Parathyroid adenoma (tissue), 2 donors: ENCODE data around the gene ATP6V1C2.

Experiments
- H2AFZ ChIP-seq: fragments of 300-600 bp; sonication (generic); one replicate; pipeline ENCODE4 v1.7.0; 2017; ENCODE audit warnings: antibody characterized with exemption, mild to moderate bottlenecking
- H3K27ac ChIP-seq: fragments of 300-600 bp; sonication (generic); one replicate; pipeline ENCODE4 v1.7.0; 2017
- H3K27me3 ChIP-seq: fragments of 300-600 bp; sonication (generic); one replicate; pipeline ENCODE4 v1.7.0; 2017; ENCODE audit warnings: low read length; ENCODE audit not compliant: control insufficient read depth, insufficient read depth
- H3K36me3 ChIP-seq: fragments of 300-600 bp; sonication (generic); one replicate; pipeline ENCODE4 v1.7.0; 2017; ENCODE audit warnings: low read length; ENCODE audit not compliant: control insufficient read depth, insufficient read depth
- H3K4me1 ChIP-seq: fragments of 300-600 bp; sonication (generic); one replicate; pipeline ENCODE4 v1.7.0; 2017; ENCODE audit warnings: control low read depth
- H3K4me2 ChIP-seq: fragments of 300-600 bp; sonication (generic); one replicate; pipeline ENCODE4 v1.7.0; 2017; ENCODE audit warnings: low read length
- H3K4me3 ChIP-seq: fragments of 300-600 bp; sonication (generic); one replicate; pipeline ENCODE4 v1.7.0; 2017; ENCODE audit warnings: low read depth, low read length
- H3K79me2 ChIP-seq: fragments of 300-600 bp; sonication (generic); one replicate; pipeline ENCODE4 v1.7.0; 2017; ENCODE audit warnings: control low read depth
- H3K9ac ChIP-seq: fragments of 300-600 bp; sonication (generic); one replicate; pipeline ENCODE4 v1.7.0; 2017; ENCODE audit warnings: mild to moderate bottlenecking
- H3K9me3 ChIP-seq: fragments of 300-600 bp; sonication (generic); one replicate; pipeline ENCODE4 v1.7.0; 2017; ENCODE audit warnings: low read length; ENCODE audit not compliant: control insufficient read depth
- CTCF ChIP-seq: fragments of 300-600 bp; sonication (generic); IDR thresholded peaks from one replicate; pipeline ENCODE4 v1.7.0; 2017; ENCODE audit warnings: antibody characterized with exemption, mild to moderate bottlenecking
- donor health status: primary hyperparathyroidism.

ATP6V1C2 gene

GRCh38 chr2:10712185-10712809, 9.1 kb upstream of the ATP6V1C2 start:
- Histone ChIP-seq H3K36me3 (no peaks in the 10 kb centered on the region), H3K27ac (no peak overlapping the region), H3K27me3 (no peaks in the 10 kb centered on the region), H3K4me2 (no peak overlapping the region), H3K9me3 (no peaks in the 10 kb centered on the region), H2AFZ (no peak overlapping the region), H3K4me1 (no peaks in the 10 kb centered on the region), H3K79me2 (no peaks in the 10 kb centered on the region), H3K4me3 (no peak overlapping the region), H3K9ac (no peak overlapping the region)
- no peak for TF ChIP-seq CTCF

- H3K27me3 ChIP-seq, result no peaks in the 10 kb centered on the region
- TF ChIP-seq CTCF, result no peak
- no peak overlapping the region for H3K4me3 ChIP-seq
- H3K27ac ChIP-seq, result no peak overlapping the region
- H3K36me3 ChIP-seq, result no peaks in the 10 kb centered on the region
- H3K9me3 ChIP-seq, result no peaks in the 10 kb centered on the region
- no peak overlapping the region for H2AFZ ChIP-seq
- peaks cover 2% of the 10 kb centered on the region for H3K4me1 ChIP-seq
- H3K79me2 ChIP-seq, result no peaks in the 10 kb centered on the region
- H3K9ac ChIP-seq, result no peak overlapping the region
- no peak overlapping the region for H3K4me2 ChIP-seq
Measured at GRCh38 chr2:10716581-10716980, 4.8 kb upstream of the ATP6V1C2 start.

- no peak for TF ChIP-seq CTCF
- H3K4me3 ChIP-seq, result no peak overlapping the region
Measured at GRCh38 chr2:10717628-10718027, 3.8 kb upstream of the ATP6V1C2 start.

GRCh38 chr2:10720306-10720705, 1.1 kb upstream of the ATP6V1C2 start:
- peaks cover 5% of the 10 kb centered on the region for H3K4me1 ChIP-seq
- no peaks in the 10 kb centered on the region for H3K9me3 ChIP-seq
- H3K9ac ChIP-seq, result no peak overlapping the region
- no peak overlapping the region for H3K4me2 ChIP-seq
- TF ChIP-seq CTCF, result no peak
- H2AFZ ChIP-seq, result no peak overlapping the region
- no peak overlapping the region for H3K4me3 ChIP-seq
- no peaks in the 10 kb centered on the region for H3K79me2 ChIP-seq
- no peak overlapping the region for H3K27ac ChIP-seq
- no peaks in the 10 kb centered on the region for H3K36me3 ChIP-seq
- no peaks in the 10 kb centered on the region for H3K27me3 ChIP-seq

More at GRCh38 chr2:10717628-10718027, 3.8 kb upstream of the ATP6V1C2 start:
- Histone ChIP-seq H3K9me3 (no peaks in the 10 kb centered on the region), H3K4me1 (peaks cover 5% of the 10 kb centered on the region), H3K79me2 (no peaks in the 10 kb centered on the region), H3K36me3 (no peaks in the 10 kb centered on the region), H2AFZ (no peak overlapping the region), H3K9ac (no peak overlapping the region), H3K27me3 (no peaks in the 10 kb centered on the region), H3K4me2 (no peak overlapping the region), H3K27ac (no peak overlapping the region)

GRCh38 chr2:10720947-10721395, 459 bp upstream of the ATP6V1C2 start:
- Histone ChIP-seq H3K4me1 (peaks cover 5% of the 10 kb centered on the region), H3K9ac (no peak overlapping the region), H3K4me2 (peak overlapping the region; percentile 88), H3K79me2 (no peaks in the 10 kb centered on the region), H3K27me3 (no peaks in the 10 kb centered on the region), H3K9me3 (no peaks in the 10 kb centered on the region), H3K27ac (no peak overlapping the region), H2AFZ (peak overlapping the region; percentile 50), H3K4me3 (peak overlapping the region; percentile 53), H3K36me3 (no peaks in the 10 kb centered on the region)
- TF ChIP-seq CTCF, result no peak
